ENCODE measurements around the gene CRB1. TPM values are rescaled to one million over a fixed set of nuclear protein-coding genes. Genes with fewer than 3 reads are reported as not detected.

CRB1 gene
- total and polyA plus RNA-seq, 2 donors from 2014 or later: 0.16 to 1.2 TPM

DNA sequence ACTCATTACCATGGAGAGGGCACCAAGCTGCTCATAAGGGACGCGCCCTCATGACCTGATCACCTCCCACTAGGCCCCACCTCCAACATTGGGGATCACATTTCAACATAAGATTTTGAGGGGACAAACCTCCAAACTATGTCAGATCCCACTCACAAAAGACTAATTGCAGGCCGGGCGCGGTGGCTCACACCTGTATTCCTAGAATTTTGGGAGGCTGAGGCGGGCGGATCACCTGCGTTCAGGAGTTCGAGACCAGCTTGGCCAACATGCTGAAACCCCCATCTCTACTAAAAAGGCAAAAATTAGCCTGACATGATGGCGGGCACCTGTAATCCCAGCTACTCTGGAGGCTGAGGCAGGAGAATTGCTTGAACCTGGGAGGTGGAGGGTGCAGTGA lies 228.7 kb downstream of the CRB1 start:
- DNase-seq: no peak
- FAIRE-seq: no peak
- H3K27ac ChIP-seq (ENCODE audit: low read depth in 2 of 2, low read length in 2 of 2): no peak overlapping the region

DNA sequence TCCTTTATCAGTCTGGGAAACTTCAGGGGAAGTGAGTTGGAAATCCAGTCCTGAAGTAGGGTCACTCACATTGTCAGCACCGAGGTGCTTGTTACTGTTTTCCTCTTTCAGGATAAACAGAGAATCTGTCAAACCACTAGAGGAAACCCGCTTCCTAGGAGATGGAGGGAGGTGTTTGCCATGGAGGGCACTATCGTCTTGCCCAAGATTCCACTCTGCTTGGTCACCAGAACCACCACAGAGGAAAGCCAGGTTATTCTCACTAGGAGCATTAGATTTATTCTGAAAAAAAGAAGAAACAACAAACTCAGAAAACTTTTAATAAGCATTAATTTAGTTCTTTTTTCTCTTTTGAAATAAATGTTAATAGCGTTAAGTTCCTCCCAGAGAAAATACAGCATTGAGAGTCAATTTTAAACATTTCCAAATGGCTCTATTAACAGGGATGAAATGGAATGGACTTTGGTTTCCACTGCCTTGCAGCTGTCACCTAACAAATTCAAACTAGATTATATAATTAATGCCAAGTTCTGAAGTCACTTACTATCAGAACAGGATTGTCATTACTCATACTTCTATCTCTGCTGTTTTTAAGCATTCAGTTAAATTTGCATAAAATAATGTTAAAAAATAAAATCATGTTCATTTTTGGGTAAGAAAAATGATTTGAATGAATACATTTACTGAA lies 242.8 kb downstream of the CRB1 start:
- H3K4me1 ChIP-seq (ENCODE audit: control insufficient read depth in 2 of 3, insufficient read depth in 2 of 3, low read depth in 1 of 3, low read length in 3 of 3): no peaks in the 10 kb centered on the region
- no peak for DNase-seq
- no peak overlapping the region for H3K9ac ChIP-seq (ENCODE audit: low read length in 3 of 3)
- intact Hi-C loops (cut with DNase I): no loop called here
- TF ChIP-seq, protein P1, sequence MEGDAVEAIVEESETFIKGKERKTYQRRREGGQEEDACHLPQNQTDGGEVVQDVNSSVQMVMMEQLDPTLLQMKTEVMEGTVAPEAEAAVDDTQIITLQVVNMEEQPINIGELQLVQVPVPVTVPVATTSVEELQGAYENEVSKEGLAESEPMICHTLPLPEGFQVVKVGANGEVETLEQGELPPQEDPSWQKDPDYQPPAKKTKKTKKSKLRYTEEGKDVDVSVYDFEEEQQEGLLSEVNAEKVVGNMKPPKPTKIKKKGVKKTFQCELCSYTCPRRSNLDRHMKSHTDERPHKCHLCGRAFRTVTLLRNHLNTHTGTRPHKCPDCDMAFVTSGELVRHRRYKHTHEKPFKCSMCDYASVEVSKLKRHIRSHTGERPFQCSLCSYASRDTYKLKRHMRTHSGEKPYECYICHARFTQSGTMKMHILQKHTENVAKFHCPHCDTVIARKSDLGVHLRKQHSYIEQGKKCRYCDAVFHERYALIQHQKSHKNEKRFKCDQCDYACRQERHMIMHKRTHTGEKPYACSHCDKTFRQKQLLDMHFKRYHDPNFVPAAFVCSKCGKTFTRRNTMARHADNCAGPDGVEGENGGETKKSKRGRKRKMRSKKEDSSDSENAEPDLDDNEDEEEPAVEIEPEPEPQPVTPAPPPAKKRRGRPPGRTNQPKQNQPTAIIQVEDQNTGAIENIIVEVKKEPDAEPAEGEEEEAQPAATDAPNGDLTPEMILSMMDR (IDR thresholded peaks at IDR 0.05; ENCODE audit: borderline replicate concordance, extremely low read depth, insufficient read depth): no peak
- no peaks in the 10 kb centered on the region for H3K9me3 ChIP-seq (ENCODE audit: control insufficient read depth in 2 of 3, insufficient read depth in 1 of 3, low read length in 3 of 3)
- no peak overlapping the region for H3K27ac ChIP-seq (ENCODE audit: low read depth in 2 of 2, low read length in 2 of 2)
- no peak for FAIRE-seq
- H3K4me3 ChIP-seq (ENCODE audit: low read length in 3 of 3): no peak overlapping the region
- H3K27me3 ChIP-seq (ENCODE audit: control insufficient read depth, insufficient read depth, low read length): no peaks in the 10 kb centered on the region
- H3K36me3 ChIP-seq (ENCODE audit: control insufficient read depth in 2 of 3, insufficient read depth in 3 of 3, low read length in 3 of 3): peaks cover 0 to 11% (median 3%) of the 10 kb centered on the region in 3 donors

More for the DNA sequence above, 228.7 kb downstream of the CRB1 start:
- H3K9ac ChIP-seq (ENCODE audit: low read length in 3 of 3): no peak overlapping the region
- no peaks in the 10 kb centered on the region for H3K36me3 ChIP-seq (ENCODE audit: control insufficient read depth in 2 of 3, insufficient read depth in 3 of 3, low read length in 3 of 3)
- no peaks in the 10 kb centered on the region for H3K4me1 ChIP-seq (ENCODE audit: control insufficient read depth in 2 of 3, insufficient read depth in 2 of 3, low read depth in 1 of 3, low read length in 3 of 3)
- intact Hi-C loops (cut with DNase I): no loop called here
- H3K9me3 ChIP-seq (ENCODE audit: control insufficient read depth in 2 of 3, insufficient read depth in 1 of 3, low read length in 3 of 3): no peaks in the 10 kb centered on the region
- TF ChIP-seq, protein P1 (IDR thresholded peaks at IDR 0.05; ENCODE audit: borderline replicate concordance, extremely low read depth, insufficient read depth): no peak
- no peak overlapping the region for H3K4me3 ChIP-seq (ENCODE audit: low read length in 3 of 3)
- no peaks in the 10 kb centered on the region for H3K27me3 ChIP-seq (ENCODE audit: control insufficient read depth, insufficient read depth, low read length)

DNA sequence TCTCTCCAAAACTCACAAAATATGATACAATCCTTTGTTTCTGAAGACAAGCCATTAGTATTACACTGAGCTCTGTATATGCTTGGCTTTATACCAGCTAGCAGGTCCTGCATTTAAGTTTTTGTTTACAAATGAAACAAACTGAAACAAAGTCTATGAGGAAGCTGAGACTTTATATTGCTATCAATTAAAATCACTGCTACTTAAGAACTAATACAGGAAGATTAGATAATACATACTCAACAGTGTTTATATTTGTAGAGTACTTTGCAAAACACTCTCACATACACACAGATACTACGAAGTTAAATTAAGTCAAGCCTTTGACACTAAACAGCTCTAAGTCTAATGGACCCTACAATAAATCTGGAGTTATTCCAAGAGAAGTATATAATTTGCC lies 247.4 kb downstream of the CRB1 start:
- Histone ChIP-seq H3K27me3 (ENCODE audit: control insufficient read depth, insufficient read depth, low read length) (no peaks in the 10 kb centered on the region), H3K9ac (ENCODE audit: low read length in 3 of 3) (no peak overlapping the region), H3K9me3 (ENCODE audit: control insufficient read depth in 2 of 3, insufficient read depth in 1 of 3, low read length in 3 of 3) (no peaks in the 10 kb centered on the region), H3K27ac (ENCODE audit: low read depth in 2 of 2, low read length in 2 of 2) (no peak overlapping the region), H3K4me1 (ENCODE audit: control insufficient read depth in 2 of 3, insufficient read depth in 2 of 3, low read depth in 1 of 3, low read length in 3 of 3) (no peaks in the 10 kb centered on the region), H3K36me3 (ENCODE audit: control insufficient read depth in 2 of 3, insufficient read depth in 3 of 3, low read length in 3 of 3) (peaks cover 0 to 4% (median 3%) of the 10 kb centered on the region in 3 donors), H3K4me3 (ENCODE audit: low read length in 3 of 3) (no peak overlapping the region)
- TF ChIP-seq, protein P1 (IDR thresholded peaks at IDR 0.05; ENCODE audit: borderline replicate concordance, extremely low read depth, insufficient read depth): no peak
- peak; percentile 17 for FAIRE-seq
- no peak for DNase-seq
- intact Hi-C loops (cut with DNase I): no loop called here

Data from kidney (tissue), 14 donors.